ENCODE measurements around the gene IL26. TPM values are rescaled to one million over a fixed set of nuclear protein-coding genes. Genes with fewer than 3 reads are reported as not detected.

The IL26 gene
- total RNA-seq, 6 experiments from 2014 or later = not detected

GRCh38 chr12:68269779-68270178, 44.2 kb upstream of the IL26 start:
- DNase-seq = no peak
- Histone ChIP-seq H3K27ac (no peak overlapping the region), H3K4me3 (no peak overlapping the region), H3K27me3 (no peaks in the 10 kb centered on the region), H3K36me3 (no peaks in the 10 kb centered on the region), H3K9me3 (no peaks in the 10 kb centered on the region), H3K4me1 (no peaks in the 10 kb centered on the region)
- intact Hi-C loops (cut with DNase I) = no loop called here
- ATAC-seq = no peak
- 89% methylated on average over 1 of the region's 2 CpGs for WGBS (ENCODE audit: insufficient coverage, low coverage, low lambda C conversion rate, missing lambda C conversion rate)
- no peak for TF ChIP-seq POLR2A (IDR thresholded peaks at IDR 0.05)
- TF ChIP-seq, protein P1, sequence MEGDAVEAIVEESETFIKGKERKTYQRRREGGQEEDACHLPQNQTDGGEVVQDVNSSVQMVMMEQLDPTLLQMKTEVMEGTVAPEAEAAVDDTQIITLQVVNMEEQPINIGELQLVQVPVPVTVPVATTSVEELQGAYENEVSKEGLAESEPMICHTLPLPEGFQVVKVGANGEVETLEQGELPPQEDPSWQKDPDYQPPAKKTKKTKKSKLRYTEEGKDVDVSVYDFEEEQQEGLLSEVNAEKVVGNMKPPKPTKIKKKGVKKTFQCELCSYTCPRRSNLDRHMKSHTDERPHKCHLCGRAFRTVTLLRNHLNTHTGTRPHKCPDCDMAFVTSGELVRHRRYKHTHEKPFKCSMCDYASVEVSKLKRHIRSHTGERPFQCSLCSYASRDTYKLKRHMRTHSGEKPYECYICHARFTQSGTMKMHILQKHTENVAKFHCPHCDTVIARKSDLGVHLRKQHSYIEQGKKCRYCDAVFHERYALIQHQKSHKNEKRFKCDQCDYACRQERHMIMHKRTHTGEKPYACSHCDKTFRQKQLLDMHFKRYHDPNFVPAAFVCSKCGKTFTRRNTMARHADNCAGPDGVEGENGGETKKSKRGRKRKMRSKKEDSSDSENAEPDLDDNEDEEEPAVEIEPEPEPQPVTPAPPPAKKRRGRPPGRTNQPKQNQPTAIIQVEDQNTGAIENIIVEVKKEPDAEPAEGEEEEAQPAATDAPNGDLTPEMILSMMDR (IDR thresholded peaks at IDR 0.05) = no peak

DNA sequence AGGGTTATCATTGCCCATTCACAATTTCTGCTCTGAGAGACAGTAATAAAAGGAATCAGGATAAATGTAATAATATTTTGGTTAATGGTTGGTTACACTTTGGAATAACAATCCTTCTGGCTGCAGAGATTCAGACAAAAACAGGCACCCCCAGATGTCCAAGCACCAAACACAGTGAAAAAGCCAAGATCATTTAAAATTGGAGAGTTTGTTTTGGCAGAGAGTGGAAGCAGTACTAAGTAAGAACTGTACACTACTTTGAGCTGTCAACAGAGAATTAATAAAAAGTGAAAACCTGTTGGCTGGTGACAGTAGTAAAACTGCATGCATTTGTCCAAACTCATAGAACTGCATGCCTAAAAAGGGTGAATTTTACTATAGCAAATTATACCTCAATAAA, 43.4 kb upstream of the IL26 start:
- H3K27ac ChIP-seq = no peak overlapping the region
- TF ChIP-seq, protein P1 (IDR thresholded peaks at IDR 0.05) = no peak
- TF ChIP-seq POLR2A (IDR thresholded peaks at IDR 0.05) = no peak
- intact Hi-C loops (cut with DNase I) = no loop called here
- no peaks in the 10 kb centered on the region for H3K27me3 ChIP-seq
- H3K9me3 ChIP-seq = no peaks in the 10 kb centered on the region
- no peak for ATAC-seq
- no peak for DNase-seq
- H3K4me1 ChIP-seq = no peaks in the 10 kb centered on the region
- H3K36me3 ChIP-seq = no peaks in the 10 kb centered on the region
- H3K4me3 ChIP-seq = no peak overlapping the region

- no peak for TF ChIP-seq POLR2A (IDR thresholded peaks at IDR 0.05)
- TF ChIP-seq, protein P1 (IDR thresholded peaks at IDR 0.05) = no peak
- 75% methylated on average over 6 of the region's 6 CpGs for WGBS (ENCODE audit: insufficient coverage, low coverage, low lambda C conversion rate, missing lambda C conversion rate)
- H3K4me3 ChIP-seq = no peak overlapping the region
- no peaks in the 10 kb centered on the region for H3K9me3 ChIP-seq
- no peak for ATAC-seq
- DNase-seq = no peak
- no peaks in the 10 kb centered on the region for H3K36me3 ChIP-seq
- intact Hi-C loops (cut with DNase I) = no loop called here
- H3K27me3 ChIP-seq = no peaks in the 10 kb centered on the region
- no peak overlapping the region for H3K27ac ChIP-seq
- H3K4me1 ChIP-seq = no peaks in the 10 kb centered on the region
These were observed 42.3 kb upstream of the IL26 start for GRCh38 chr12:68267892-68268396.

- DNase-seq (no peak), ATAC-seq (no peak)
- WGBS (ENCODE audit: insufficient coverage, low coverage, low lambda C conversion rate, missing lambda C conversion rate) = 88% methylated on average over 2 of the region's 2 CpGs
- Histone ChIP-seq H3K9me3 (no peaks in the 10 kb centered on the region), H3K27me3 (no peaks in the 10 kb centered on the region), H3K4me1 (no peaks in the 10 kb centered on the region), H3K27ac (no peak overlapping the region), H3K36me3 (no peaks in the 10 kb centered on the region), H3K4me3 (no peak overlapping the region)
- intact Hi-C loops (cut with DNase I) = no loop called here
- TF ChIP-seq POLR2A (IDR thresholded peaks at IDR 0.05) = no peak
- TF ChIP-seq, protein P1 (IDR thresholded peaks at IDR 0.05) = no peak
These were observed 39.2 kb upstream of the IL26 start for GRCh38 chr12:68264857-68265256.

Data from right lobe of liver (tissue), 6 donors.